GM18502 (cell line): ENCODE measurements around the gene TREX2.

Experiments
- ATAC-seq: cut with Tn5 transposase; IDR thresholded peaks from one replicate; pipeline ENCODE4 v1.9.1; 2021; ENCODE audit warnings: mild to moderate bottlenecking; ENCODE audit not compliant: unreplicated experiment, poor library complexity

The TREX2 gene

DNA sequence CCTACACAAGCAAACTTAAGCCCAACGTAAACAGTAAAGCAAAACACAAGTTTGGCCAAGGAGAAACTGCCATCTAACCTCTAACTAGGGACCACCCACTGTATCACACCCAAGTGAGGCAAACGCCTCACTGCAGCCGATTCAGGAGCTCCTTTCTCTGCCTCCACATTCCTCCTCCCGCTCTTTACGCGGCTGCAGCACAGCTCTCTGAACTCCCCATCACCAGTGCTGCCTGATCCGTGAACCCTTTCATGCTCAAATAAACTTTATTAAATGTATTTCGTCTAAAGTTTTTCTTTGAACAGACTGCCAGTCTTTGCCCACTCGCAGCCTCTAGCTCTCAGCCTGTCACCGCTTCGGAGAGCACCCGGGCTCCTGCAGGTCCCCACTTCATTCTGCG is 51.2 kb downstream of the TREX2 start:
- ATAC-seq: no peak
